ENCODE data around the gene VEGFB. TPM values are rescaled to one million over a fixed set of nuclear protein-coding genes. Genes with fewer than 3 reads are reported as not detected.

Gene VEGFB
- total and polyA plus RNA-seq, 2 of the 8 experiments (the other 6 are each of a cell fraction or from before 2014, with no cell fraction given): 9.3 to 49.6 TPM

- TF ChIP-seq SP1 (IDR thresholded peaks at IDR 0.05; ENCODE audit: low read depth, low read length) (no peak), NANOG (IDR thresholded peaks at IDR 0.05; ENCODE audit: insufficient read depth, low read depth, low read length, poor library complexity, severe bottlenecking) (no peak), TAF1 (IDR thresholded peaks at IDR 0.05; ENCODE audit: low read depth, low read length) (no peak), KDM5A (IDR thresholded peaks at IDR 0.05; ENCODE audit: low read length) (no peak)
- 81% methylated on average over 2 of the region's 2 CpGs; no CpG with 5 or more reads in 1 of the 2 experiments for WGBS, 2 experiments (ENCODE audit: extremely low coverage in 1 of 2, insufficient coverage in 1 of 2, insufficient read length in 1 of 2, insufficient replicate concordance in 2 of 2, low coverage in 1 of 2, low lambda C conversion rate in 2 of 2, missing lambda C conversion rate in 1 of 2)
- Histone ChIP-seq H2BK15ac (ENCODE audit: low read length) (no peak overlapping the region), H3K9ac (replicated peaks in 1 of 4; ENCODE audit: extremely low read depth in 1 of 4, low read depth in 3 of 4, low read length in 3 of 4) (no peak overlapping the region), H3K27ac (ENCODE audit: low read depth, low read length) (no peak overlapping the region), H3K9me3 (ENCODE audit: insufficient read depth in 2 of 2, low read depth in 1 of 2, low read length in 1 of 2) (no peaks in the 10 kb centered on the region), H3K27me3 (replicated peaks in 1 of 4; ENCODE audit: control insufficient read depth in 3 of 4, extremely low read depth in 1 of 4, insufficient read depth in 3 of 4, low read length in 3 of 4) (no peaks in the 10 kb centered on the region), H2BK5ac (ENCODE audit: low read depth, low read length) (peak overlapping the region; percentile 35; the same call in 1 of the 2 replicates), H3K4me3 (ENCODE audit: extremely low read depth in 1 of 4, insufficient read depth in 2 of 4, low read depth in 3 of 4, low read length in 4 of 4) (no peak overlapping the region), H3K36me3 (ENCODE audit: control insufficient read depth in 2 of 4, insufficient read depth in 4 of 4, low read length in 3 of 4) (no peaks in the 10 kb centered on the region; a peak in 1 of 8 replicates), H4K20me1 (replicated peaks in 1 of 2; ENCODE audit: control insufficient read depth in 1 of 2, insufficient read depth in 2 of 2, low read length in 2 of 2) (no peaks in the 10 kb centered on the region), H3K23ac (ENCODE audit: insufficient read length) (no peak overlapping the region), H3K4ac (replicated peaks; ENCODE audit: insufficient read length, low read depth, low read length) (no peak overlapping the region), H3K4me1 (replicated peaks in 1 of 4; ENCODE audit: control insufficient read depth in 3 of 4, insufficient read depth in 4 of 4, low read length in 3 of 4) (peaks cover 0 to 5% (median 2%) of the 10 kb centered on the region in 4 experiments; a peak in 1 of 7 replicates), H3K23me2 (ENCODE audit: low read depth, low read length) (no peaks in the 10 kb centered on the region), H4K8ac (ENCODE audit: extremely low read depth, insufficient read depth, low read length) (no peak overlapping the region), H3K4me2 (ENCODE audit: insufficient read depth in 1 of 2, low read depth in 2 of 2, low read length in 2 of 2) (no peak overlapping the region), H2BK120ac (replicated peaks; ENCODE audit: low read depth, low read length) (no peak overlapping the region), H2BK20ac (ENCODE audit: low read length) (no peak overlapping the region), H3K79me1 (ENCODE audit: low read depth, low read length) (no peaks in the 10 kb centered on the region; the same call in 1 of the 2 replicates), H3K56ac (replicated peaks; ENCODE audit: insufficient read length, low read depth, low read length) (no peak overlapping the region), H2AK5ac (ENCODE audit: low read depth, low read length) (no peak overlapping the region), H3K79me2 (ENCODE audit: control insufficient read depth in 1 of 2, insufficient read depth in 2 of 2, low read length in 2 of 2) (0 out of 4 replicates have a peak, but pooled peaks cover 0 to 4% of the 10 kb centered on the region in 2 experiments), H2AFZ (ENCODE audit: low read length) (no peak overlapping the region), H2BK12ac (ENCODE audit: low read depth, low read length) (no peak overlapping the region), H4K91ac (replicated peaks; ENCODE audit: insufficient read length, low read length) (no peak overlapping the region), H3K14ac (ENCODE audit: insufficient read length) (no peak overlapping the region), H3K18ac (ENCODE audit: extremely low read depth, low read length) (no peak overlapping the region), H4K5ac (ENCODE audit: insufficient read length, low read depth, low read length) (no peak overlapping the region)
- POLR2A ChIA-PET (ENCODE audit: partially characterized antibody): interaction anchor here (0.6 to 0.8 kb wide), 2 partner anchors 18 to 32 kb away, joined by 3 read pairs; no protein-coding TSS in a partner anchor
- CTCF ChIA-PET (ENCODE audit: partially characterized antibody): interaction anchor here (0.6 to 13.7 kb wide), 8 partner anchors 13 to 1890 kb away, joined by 3 to 168 read pairs (median 4); partner anchors contain the start of genes CATSPERZ, ESRRA and PLCB3
- no peak for DNase-seq (ENCODE audit: low read depth in 1 of 2, low spot score in 2 of 2)
- FAIRE-seq: no peak
These were observed 41.5 kb downstream of the VEGFB start for GRCh38 chr11:64275841-64276240.

Measured in H1 (cell line).